ENCODE results near the gene ROBO2.

Gene ROBO2

DNA sequence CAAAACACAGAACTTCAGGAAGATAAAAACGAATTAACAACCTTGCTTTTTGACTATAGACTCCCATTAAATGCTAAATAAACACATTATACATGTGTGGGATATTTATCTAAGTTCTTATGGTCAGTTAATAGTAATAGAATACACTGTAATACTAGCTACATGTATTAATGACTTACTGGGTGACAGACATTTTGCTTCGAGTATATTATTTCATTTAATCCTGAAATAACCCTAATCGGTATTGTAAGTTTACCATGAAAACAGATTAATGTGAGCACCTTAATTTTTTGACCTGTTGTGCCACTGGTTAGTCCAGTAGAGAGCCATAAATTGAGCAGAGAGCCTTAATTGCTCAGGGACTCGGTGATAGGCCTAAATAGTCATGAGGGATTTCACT is 151.1 kb downstream of the ROBO2 start:
- no peak overlapping the region for H3K9ac ChIP-seq
- no peaks in the 10 kb centered on the region for H3K27me3 ChIP-seq (ENCODE audit: control insufficient read depth, insufficient read depth, low read length)
- H2AFZ ChIP-seq = no peak overlapping the region
- H3K79me2 ChIP-seq = no peaks in the 10 kb centered on the region
- H3K4me3 ChIP-seq (ENCODE audit: low read depth, low read length) = no peak overlapping the region
- H3K27ac ChIP-seq = no peak overlapping the region
- no peaks in the 10 kb centered on the region for H3K4me1 ChIP-seq
- H3K36me3 ChIP-seq (ENCODE audit: control insufficient read depth, insufficient read depth, low read length) = no peaks in the 10 kb centered on the region
- no peaks in the 10 kb centered on the region for H3K9me3 ChIP-seq (ENCODE audit: control insufficient read depth, low read length)
- no peak overlapping the region for H3K4me2 ChIP-seq (ENCODE audit: low read length)
- TF ChIP-seq CTCF (IDR thresholded peaks at IDR 0.05) = no peak

GRCh38 chr3:77191640-77192039 is 151.7 kb downstream of the ROBO2 start:
- no peak for TF ChIP-seq CTCF (IDR thresholded peaks at IDR 0.05)
- H3K79me2 ChIP-seq = no peaks in the 10 kb centered on the region
- H3K4me1 ChIP-seq = no peaks in the 10 kb centered on the region
- no peak overlapping the region for H2AFZ ChIP-seq
- H3K27ac ChIP-seq = no peak overlapping the region
- H3K4me2 ChIP-seq (ENCODE audit: low read length) = no peak overlapping the region
- H3K9ac ChIP-seq = no peak overlapping the region
- H3K36me3 ChIP-seq (ENCODE audit: control insufficient read depth, insufficient read depth, low read length) = no peaks in the 10 kb centered on the region
- no peak overlapping the region for H3K4me3 ChIP-seq (ENCODE audit: low read depth, low read length)
- H3K9me3 ChIP-seq (ENCODE audit: control insufficient read depth, low read length) = no peaks in the 10 kb centered on the region
- no peaks in the 10 kb centered on the region for H3K27me3 ChIP-seq (ENCODE audit: control insufficient read depth, insufficient read depth, low read length)

DNA sequence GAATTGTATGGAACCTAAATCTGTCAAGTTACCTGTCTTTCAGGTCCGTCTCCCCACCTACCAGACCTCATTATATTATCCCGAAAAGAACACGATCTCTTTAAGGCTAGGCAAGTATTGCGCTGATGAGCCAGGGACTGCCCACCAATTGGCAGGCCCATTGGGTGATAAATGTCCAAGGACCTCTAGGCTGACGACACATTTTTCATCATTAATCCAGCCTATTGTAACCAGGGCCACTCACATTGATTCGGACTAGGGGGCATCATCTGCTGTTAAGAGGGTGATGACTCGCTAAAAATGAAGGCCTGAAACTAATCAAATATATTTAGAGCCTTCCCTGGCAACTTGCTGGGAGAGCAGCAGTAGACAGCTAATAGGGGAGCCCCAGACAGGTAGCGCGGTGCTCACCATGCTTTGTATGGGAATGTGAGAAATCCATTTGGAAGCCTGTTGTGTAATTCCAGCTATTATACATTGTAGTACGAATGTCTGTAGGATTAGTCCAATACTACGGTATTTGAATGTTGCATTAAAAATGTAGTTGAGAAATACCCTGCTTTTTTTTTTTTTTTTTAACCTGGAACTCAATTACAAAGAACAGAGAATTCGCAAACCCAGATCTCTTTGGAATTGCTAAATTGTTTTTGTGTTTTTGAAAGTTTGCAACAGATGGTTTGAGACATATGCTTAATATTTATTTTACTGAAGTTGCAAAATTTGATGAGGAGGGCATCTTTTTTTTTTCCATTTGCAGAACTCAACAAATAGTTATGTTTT is 156.1 kb downstream of the ROBO2 start:
- Histone ChIP-seq H3K79me2 (no peaks in the 10 kb centered on the region), H3K4me1 (no peaks in the 10 kb centered on the region), H2AFZ (no peak overlapping the region), H3K4me2 (ENCODE audit: low read length) (no peak overlapping the region), H3K36me3 (ENCODE audit: control insufficient read depth, insufficient read depth, low read length) (no peaks in the 10 kb centered on the region), H3K27me3 (ENCODE audit: control insufficient read depth, insufficient read depth, low read length) (no peaks in the 10 kb centered on the region), H3K9me3 (ENCODE audit: control insufficient read depth, low read length) (no peaks in the 10 kb centered on the region), H3K9ac (no peak overlapping the region), H3K4me3 (ENCODE audit: low read depth, low read length) (no peak overlapping the region), H3K27ac (no peak overlapping the region)
- no peak for TF ChIP-seq CTCF (IDR thresholded peaks at IDR 0.05)

GRCh38 chr3:77197408-77197807 is 157.5 kb downstream of the ROBO2 start:
- Histone ChIP-seq H3K36me3 (ENCODE audit: control insufficient read depth, insufficient read depth, low read length) (no peaks in the 10 kb centered on the region), H3K4me2 (ENCODE audit: low read length) (no peak overlapping the region), H2AFZ (no peak overlapping the region), H3K9me3 (ENCODE audit: control insufficient read depth, low read length) (no peaks in the 10 kb centered on the region), H3K27me3 (ENCODE audit: control insufficient read depth, insufficient read depth, low read length) (no peaks in the 10 kb centered on the region), H3K9ac (no peak overlapping the region), H3K4me1 (no peaks in the 10 kb centered on the region), H3K79me2 (no peaks in the 10 kb centered on the region), H3K4me3 (ENCODE audit: low read depth, low read length) (no peak overlapping the region), H3K27ac (no peak overlapping the region)
- no peak for TF ChIP-seq CTCF (IDR thresholded peaks at IDR 0.05)

DNA sequence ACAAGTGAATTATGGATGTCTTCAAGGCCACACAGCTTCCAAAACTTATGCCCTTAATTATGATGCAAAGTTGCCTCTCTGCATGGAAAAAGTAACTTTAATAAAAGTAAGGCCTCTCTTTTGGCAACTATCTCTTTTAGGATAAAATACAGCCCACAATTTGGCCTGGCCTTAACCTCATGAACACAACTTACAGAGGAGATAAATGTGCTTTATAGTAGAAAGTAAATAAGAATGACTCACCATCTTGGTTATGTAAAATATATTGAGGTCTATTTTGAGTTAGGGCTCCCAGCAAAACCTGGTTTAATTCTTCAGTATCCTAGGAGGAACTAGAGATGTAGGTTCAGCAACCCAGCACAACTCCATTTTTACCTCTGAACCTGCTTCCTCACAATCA is 164.0 kb downstream of the ROBO2 start:
- no peak for TF ChIP-seq CTCF (IDR thresholded peaks at IDR 0.05)
- Histone ChIP-seq H3K27ac (no peak overlapping the region), H3K27me3 (ENCODE audit: control insufficient read depth, insufficient read depth, low read length) (no peaks in the 10 kb centered on the region), H2AFZ (no peak overlapping the region), H3K9me3 (ENCODE audit: control insufficient read depth, low read length) (no peaks in the 10 kb centered on the region), H3K4me1 (no peaks in the 10 kb centered on the region), H3K4me3 (ENCODE audit: low read depth, low read length) (no peak overlapping the region), H3K36me3 (ENCODE audit: control insufficient read depth, insufficient read depth, low read length) (no peaks in the 10 kb centered on the region), H3K4me2 (ENCODE audit: low read length) (no peak overlapping the region), H3K79me2 (no peaks in the 10 kb centered on the region), H3K9ac (no peak overlapping the region)
